K562 (cell line): ENCODE results near the gene CEBPE. TPM values are rescaled to one million over a fixed set of nuclear protein-coding genes. Genes with fewer than 3 reads are reported as not detected.

ENCODE experiments used
- BRF1 ChIP-seq: IDR thresholded peaks from 3 replicates; pipeline ENCODE4 v1.6.1; 2011; ENCODE audit warnings: borderline replicate concordance, mild to moderate bottlenecking; ENCODE audit not compliant: insufficient read length; ENCODE audit errors: extremely low read depth
- CHAMP1 ChIP-seq: fragments of 450-650 bp; IDR thresholded peaks from 2 replicates; pipeline ENCODE4 v1.6.1; 2016; ENCODE audit warnings: mild to moderate bottlenecking
- CTCF ChIP-seq, 3 experiments: IDR thresholded peaks in 2 of 3; conservative IDR thresholded peaks in 1 of 3; 2 replicates each; pipeline ENCODE4 v1.5.1; 2011 to 2012; ENCODE audit warnings: low read length in 3 of 3, mild to moderate bottlenecking in 3 of 3, control low read depth in 2 of 3, improper control_type of control experiment in 1 of 3, inconsistent platforms in 1 of 3, low read depth in 1 of 3, mixed read lengths in 1 of 3, moderate library complexity in 1 of 3; ENCODE audit not compliant: insufficient read depth in 2 of 3
- ELF2 ChIP-seq: fragments of 250-450 bp; sonication (Bioruptor Pico); IDR thresholded peaks from 2 replicates; pipeline ENCODE4 v1.5.0; 2021; ENCODE audit warnings: mild to moderate bottlenecking
- MAFK ChIP-seq: IDR thresholded peaks from 2 replicates; pipeline ENCODE4 v1.6.1; 2011; ENCODE audit warnings: low read length, improper control_type of control experiment
- MCM5 ChIP-seq: fragments of 450-650 bp; IDR thresholded peaks from 2 replicates; pipeline ENCODE4 v1.6.1; 2016; ENCODE audit warnings: low read depth
- MIER1 ChIP-seq: fragments of 450-650 bp; IDR thresholded peaks from 2 replicates; pipeline ENCODE4 v1.6.1; 2016; ENCODE audit warnings: antibody characterized with exemption, mild to moderate bottlenecking, low read depth
- NR2C1 ChIP-seq, 2 experiments: fragments of 450-650 bp; IDR thresholded peaks; 2 replicates each; pipeline ENCODE4 v1.6.1; 2017; ENCODE audit warnings: mild to moderate bottlenecking in 2 of 2, antibody characterized with exemption in 1 of 2, inconsistent platforms in 1 of 2, missing compliant biosample characterization in 1 of 2, missing genetic modification characterization in 1 of 2
- PRPF4 ChIP-seq: fragments of 200-400 bp; formaldehyde crosslinking; IDR thresholded peaks from one replicate; pipeline ENCODE4 v1.6.1; 2017; ENCODE audit warnings: low read length, low read depth, mild to moderate bottlenecking; ENCODE audit not compliant: insufficient read depth, poor library complexity, severe bottlenecking
- TFAM ChIP-seq: fragments of 250-450 bp; sonication (Bioruptor Pico); conservative IDR thresholded peaks from 2 replicates; pipeline ENCODE4 v1.5.0; 2021; ENCODE audit warnings: mild to moderate bottlenecking, moderate library complexity
- THAP7 ChIP-seq: fragments of 250-450 bp; sonication (Bioruptor Pico); IDR thresholded peaks from 2 replicates; pipeline ENCODE4 v1.5.0; 2021
- YY1 ChIP-seq, 3 experiments: IDR thresholded peaks; 2 replicates each; pipeline ENCODE4 v1.6.1; 2011; ENCODE audit warnings: low read length in 2 of 3, mild to moderate bottlenecking in 2 of 3, moderate library complexity in 2 of 3, borderline replicate concordance in 1 of 3, control low read depth in 1 of 3, low read depth in 1 of 3; ENCODE audit not compliant: insufficient read depth in 3 of 3, insufficient replicate concordance in 2 of 3, control insufficient read depth in 1 of 3, insufficient read length in 1 of 3; ENCODE audit errors: extremely low read depth in 1 of 3
- ZNF224 ChIP-seq: sonication (generic); formaldehyde crosslinking; IDR thresholded peaks from 2 replicates; pipeline ENCODE4 v1.8.0; 2022; ENCODE audit warnings: mild to moderate bottlenecking, missing genetic modification reagents
- ZNF239 ChIP-seq: fragments of 250-450 bp; sonication (Bioruptor Pico); IDR thresholded peaks from 2 replicates; pipeline ENCODE4 v1.4.0; 2020; ENCODE audit warnings: mild to moderate bottlenecking
- ZNF277 ChIP-seq: fragments of 250-450 bp; sonication (Bioruptor Pico); IDR thresholded peaks from 2 replicates; pipeline ENCODE4 v1.8.0; 2022; ENCODE audit warnings: inconsistent platforms, mild to moderate bottlenecking, moderate library complexity, borderline replicate concordance
- ZNF408 ChIP-seq: fragments of 250-450 bp; sonication (Bioruptor Pico); IDR thresholded peaks from 2 replicates; pipeline ENCODE4 v1.4.0; 2020; ENCODE audit warnings: low read depth, mild to moderate bottlenecking, moderate library complexity
- ZNF695 ChIP-seq: fragments of 450-650 bp; formaldehyde crosslinking; IDR thresholded peaks from 2 replicates; pipeline ENCODE4 v1.4.0; 2020; ENCODE audit warnings: mild to moderate bottlenecking, moderate library complexity
- ZNF75A ChIP-seq: fragments of 450-650 bp; formaldehyde crosslinking; IDR thresholded peaks from 2 replicates; pipeline ENCODE4 v1.4.0; 2020; ENCODE audit warnings: mild to moderate bottlenecking
- ZSCAN32 ChIP-seq: fragments of 450-650 bp; formaldehyde crosslinking; IDR thresholded peaks from 2 replicates; pipeline ENCODE4 v1.4.0; 2020; ENCODE audit warnings: mild to moderate bottlenecking, moderate library complexity
- ZZZ3 ChIP-seq: fragments of 450-650 bp; IDR thresholded peaks from 2 replicates; pipeline ENCODE4 v1.6.1; 2016; ENCODE audit warnings: antibody characterized with exemption, mild to moderate bottlenecking, moderate library complexity
- polyA plus RNA-seq, 8 experiments: library from polyadenylated mRNA; depleted of rRNA in 4 of 8; stranded (reverse) in 5 of 8; unstranded in 3 of 8; fragments of >200 nt; fragmentation: Nextera tagmentation in 2 of 8; fragmentation: Illumina TruSeq in 1 of 8; extraction: Ambion mirVana in 2 of 8; extraction: Trizol in 1 of 8; gene quantifications; 2 replicates each; pipeline versions ENCODE4 v1.2.1 to v1.2.3, GENCODE V29; 2011 to 2014; ENCODE audit warnings: inconsistent platforms in 1 of 8, missing spikeins in 1 of 8
- total RNA-seq, 7 experiments: library from RNA; depleted of rRNA in 6 of 7; stranded (reverse); fragments of >200 nt in 6 of 7; fragmentation: Illumina TruSeq in 2 of 7; extraction: Trizol in 2 of 7; gene quantifications; 2 replicates each; pipeline versions ENCODE4 v1.2.1 to v1.2.3, GENCODE V29; 2011 to 2021; ENCODE audit warnings: low replicate concordance in 1 of 7

The CEBPE gene
- total and polyA plus RNA-seq, 9 of the 15 experiments (the other 6 are each of a cell fraction or from before 2014, with no cell fraction given), result 0.09 to 0.15 (median 0.13) TPM; not detected in 6

GRCh38 chr14:23095196-23096108 lies 23.6 kb downstream of the CEBPE start, which contains the start of gene C14orf119 (continued):
- TF ChIP-seq NR2C1 (IDR thresholded peaks at IDR 0.05) (peak; percentile 79; the same call in 1 of the 2 replicates), NR2C1 (tag; IDR thresholded peaks at IDR 0.05) (peak; percentile 67), THAP7 (CRISPR knock-in tag) (no peak), CHAMP1 (no peak), MAFK (0 out of 2 replicates have a peak, but pooled peaks have one; percentile 4), YY1 (IDR thresholded peaks at IDR 0.05; ENCODE audit: borderline replicate concordance in 1 of 3, control insufficient read depth in 1 of 3, extremely low read depth in 1 of 3, insufficient read depth in 3 of 3, insufficient read length in 1 of 3, insufficient replicate concordance in 2 of 3, low read depth in 1 of 3, low read length in 2 of 3) (peak in 1 of 3 experiments; percentile 58), PRPF4 (no peak), ZNF239 (CRISPR knock-in tag) (no peak), ZSCAN32 (no peak), MCM5 (no peak), ZNF75A (CRISPR knock-in tag) (no peak), TFAM (CRISPR knock-in tag) (no peak), ZZZ3 (peak; percentile 85; the same call in 1 of the 2 replicates), ZNF408 (CRISPR knock-in tag) (no peak), CTCF (IDR thresholded peaks at IDR 0.05 in 2 of 3, conservative IDR thresholded peaks at IDR 0.05 in 1 of 3; ENCODE audit: insufficient read depth in 2 of 3, low read depth in 1 of 3, low read length in 3 of 3) (no peak), ZNF277 (CRISPR knock-in tag) (no peak), ZNF695 (CRISPR knock-in tag) (no peak), MIER1 (no peak), ELF2 (peak; percentile 82), BRF1 (no peak), ZNF224 (CRISPR knock-in tag) (no peak)
